HepG2 (cell line): ENCODE data around the gene TBC1D22A. TPM values are rescaled to one million over a fixed set of nuclear protein-coding genes. Genes with fewer than 3 reads are reported as not detected.

Experiments used
- ATAC-seq: fragments of 200-7000 bp; cut with Tn5 transposase; 3 replicates; pipeline ENCODE4 v1.9.1; 2020; ENCODE audit warnings: mild to moderate bottlenecking, moderate library complexity
- BruUV-seq: library from RNA; stranded (reverse); fragments of 400-500 nt; replicated peaks from 2 replicates; lab custom pipeline; 2021; lab: Mats Ljungman, UMichigan
- CTCF ChIA-PET: fragments of 300-600 bp; formaldehyde crosslinking; extraction: SDS; loops from one replicate; lab custom pipeline; 2021; ENCODE audit warnings: low total read pairs, inconsistent platforms, low intra/inter-chr PET ratio; lab: Yijun Ruan, JAX
- POLR2A ChIA-PET: fragments of 350-600 bp; sonication (Branson Sonifier 250); formaldehyde crosslinking; loops from one replicate; lab custom pipeline; 2020; ENCODE audit warnings: antibody characterized with exemption, inconsistent platforms; lab: Yijun Ruan, JAX
- DNase-seq: peaks from one replicate; pipeline ENCODE4 v3.0.0-alpha.2; 2015; ENCODE audit warnings: low spot score
- FAIRE-seq: peaks from 3 replicates; lab custom pipeline; 2011; peaks lifted over from hg19 to GRCh38; lab: Jason Lieb, UNC
- H2AFZ ChIP-seq: one replicate; pipeline ENCODE4 v1.6.1; 2011; ENCODE audit warnings: low read length, inconsistent platforms
- H3K27ac ChIP-seq: fragments of 300-600 bp; 3 replicates; pipeline ENCODE4 v1.8.0; 2011; ENCODE audit warnings: mixed run types, mild to moderate bottlenecking, mixed read lengths, low read length, inconsistent platforms; ENCODE audit not compliant: insufficient read depth; ENCODE audit errors: extremely low read length
- H3K27me3 ChIP-seq, 2 experiments: fragments of 200-600 bp in 1 of 2; 2 replicates in 1 of 2; 3 replicates in 1 of 2; pipeline versions ENCODE4 v1.6.0 to v1.8.0; 2011; ENCODE audit warnings: low read length in 2 of 2, mild to moderate bottlenecking in 2 of 2, moderate library complexity in 2 of 2, inconsistent platforms in 1 of 2; ENCODE audit not compliant: insufficient read depth in 2 of 2, control insufficient read depth in 1 of 2
- H3K36me3 ChIP-seq, 2 experiments: fragments of 200-600 bp in 1 of 2; replicated peaks in 1 of 2; 2 replicates in 1 of 2; 3 replicates in 1 of 2; pipeline versions ENCODE4 v1.5.1 to v1.8.0; 2011; ENCODE audit warnings: low read length in 2 of 2, inconsistent platforms in 1 of 2; ENCODE audit not compliant: insufficient read depth in 2 of 2, control insufficient read depth in 1 of 2
- H3K4me1 ChIP-seq: 2 replicates; pipeline ENCODE4 v1.5.1; 2012; ENCODE audit warnings: low read length, inconsistent platforms; ENCODE audit not compliant: insufficient read depth
- H3K4me2 ChIP-seq: 2 replicates; pipeline ENCODE4 v1.6.0; 2011; ENCODE audit warnings: low read depth, low read length, inconsistent platforms
- H3K4me3 ChIP-seq, 3 experiments: fragments of 200-600 bp in 1 of 3; sonication (generic), shearing (Covaris generic) in 1 of 3; replicated peaks in 1 of 3; 2 replicates each; pipeline ENCODE4 v1.5.1; 2011 to 2016; ENCODE audit warnings: low read length in 3 of 3, inconsistent platforms in 2 of 3, low read depth in 2 of 3, mild to moderate bottlenecking in 2 of 3, control low read depth in 1 of 3, mixed read lengths in 1 of 3; ENCODE audit not compliant: insufficient read depth in 1 of 3
- H3K79me2 ChIP-seq: one replicate; pipeline ENCODE4 v1.6.1; 2011; ENCODE audit warnings: low read length, inconsistent platforms; ENCODE audit not compliant: insufficient read depth
- H3K9ac ChIP-seq: 2 replicates; pipeline ENCODE4 v1.6.0; 2011; ENCODE audit warnings: mild to moderate bottlenecking, low read depth, low read length, inconsistent platforms; ENCODE audit not compliant: insufficient read depth
- H3K9me3 ChIP-seq: 2 replicates; pipeline ENCODE4 v1.5.1; 2012; ENCODE audit warnings: mild to moderate bottlenecking, low read length
- H4K20me1 ChIP-seq: 2 replicates; pipeline ENCODE4 v1.6.0; 2011; ENCODE audit warnings: inconsistent platforms, mild to moderate bottlenecking, low read length, moderate library complexity; ENCODE audit not compliant: insufficient read depth
- GLMP ChIP-seq: sonication (generic); formaldehyde crosslinking; IDR thresholded peaks from 2 replicates; pipeline ENCODE4 v1.9.0; 2021; ENCODE audit warnings: missing genetic modification reagents, mild to moderate bottlenecking, borderline replicate concordance
- MAFK ChIP-seq, 2 experiments: IDR thresholded peaks in 1 of 2; conservative IDR thresholded peaks in 1 of 2; 2 replicates each; pipeline ENCODE4 v1.6.1; 2011; ENCODE audit warnings: improper control_type of control experiment in 2 of 2, low read length in 2 of 2
- ZBTB40 ChIP-seq, 2 experiments: fragments of 450-650 bp in 1 of 2; sonication (generic) in 1 of 2; formaldehyde crosslinking in 1 of 2; IDR thresholded peaks; 2 replicates each; pipeline versions ENCODE4 v1.6.1 to v1.8.0; 2016 to 2022; ENCODE audit warnings: antibody characterized with exemption in 1 of 2, mild to moderate bottlenecking in 1 of 2, missing genetic modification reagents in 1 of 2
- ZNF576 ChIP-seq: sonication (generic); formaldehyde crosslinking; IDR thresholded peaks from 2 replicates; pipeline ENCODE4 v1.4.0; 2020; ENCODE audit warnings: mild to moderate bottlenecking, missing genetic modification reagents
- WGBS: methylation state at CpG from one replicate; pipeline ENCODE4 v1.1.6; 2017; ENCODE audit warnings: low lambda C conversion rate; 5-methylcytosine and 5-hydroxymethylcytosine counted together
- in situ Hi-C: cut with HindIII; loops from 2 replicates; pipeline ENCODE4 v1.10.0; 2017; ENCODE audit warnings: low pct_unique_long_range_greater_than_20kb; ENCODE audit not compliant: extremely low pct_ligation_motif_present
- intact Hi-C: fragments of 100-400 bp; cut with micrococcal nuclease; formaldehyde crosslinking; loops from one replicate; pipeline ENCODE4 v1.10.0; 2022; ENCODE audit not compliant: unreplicated experiment
- polyA plus RNA-seq, 8 experiments: library from polyadenylated mRNA; depleted of rRNA in 3 of 8; stranded (reverse) in 7 of 8; unstranded in 1 of 8; fragments of >200 nt; fragmentation: Illumina TruSeq in 4 of 8; extraction: Trizol in 4 of 8; gene quantifications; 2 replicates each; pipeline versions ENCODE4 v1.2.1 to v1.2.3, GENCODE V29; 2011 to 2016; ENCODE audit warnings: low read depth in 4 of 8, missing spikeins in 1 of 8, mixed read lengths in 1 of 8; ENCODE audit not compliant: insufficient read depth in 1 of 8
- total RNA-seq, 5 experiments: library from RNA; depleted of rRNA; stranded (reverse); fragments of >200 nt; fragmentation: Illumina TruSeq; extraction: Trizol; gene quantifications; 2 replicates each; pipeline ENCODE4 v1.2.3, GENCODE V29; 2016; ENCODE audit warnings: low read depth in 1 of 5

Gene TBC1D22A
- total and polyA plus RNA-seq, 2 of the 13 experiments (the other 11 are each of a cell fraction or from before 2014, with no cell fraction given): 17.3 to 18.0 TPM

GRCh38 chr22:46876357-46876934 lies 114.0 kb downstream of the TBC1D22A start:
- peaks cover 6% of the 10 kb centered on the region for H3K9me3 ChIP-seq
- no peak for TF ChIP-seq ZNF576
- TF ChIP-seq MAFK (conservative IDR thresholded peaks at IDR 0.05 in 1 of 2, IDR thresholded peaks at IDR 0.05 in 1 of 2; ENCODE audit: low read length in 2 of 2): peak; percentile 7 to 48; a peak in 2 of 4 replicates
- DNase-seq (no peak), ATAC-seq (no peak), FAIRE-seq (no peak)
- no peak overlapping the region for H3K4me2 ChIP-seq
- no peak overlapping the region for H2AFZ ChIP-seq
- in situ Hi-C loops: no loop called here
- peaks cover 0 to 5% of the 10 kb centered on the region in 2 experiments; a peak in 3 of 5 replicates for H3K36me3 ChIP-seq
- H3K79me2 ChIP-seq: no peaks in the 10 kb centered on the region
- H3K27me3 ChIP-seq: no peaks in the 10 kb centered on the region
- 97% methylated on average over 4 of the region's 7 CpGs for WGBS
- no peak overlapping the region for H3K9ac ChIP-seq
- BruUV-seq: no TSS peak
- no peaks in the 10 kb centered on the region for H4K20me1 ChIP-seq
- intact Hi-C loops: no loop called here
- POLR2A ChIA-PET: no interaction called here
- H3K4me3 ChIP-seq: no peak overlapping the region
- H3K4me1 ChIP-seq: no peaks in the 10 kb centered on the region
- no peak overlapping the region for H3K27ac ChIP-seq
- CTCF ChIA-PET: no interaction called here

- Histone ChIP-seq H2AFZ (no peak overlapping the region), H3K4me3 (no peak overlapping the region), H3K9ac (no peak overlapping the region), H3K4me1 (no peaks in the 10 kb centered on the region), H3K27me3 (no peaks in the 10 kb centered on the region), H3K27ac (no peak overlapping the region), H4K20me1 (no peaks in the 10 kb centered on the region), H3K36me3 (peaks cover under 1 to 6% of the 10 kb centered on the region in 2 experiments; a peak in 3 of 5 replicates), H3K9me3 (no peaks in the 10 kb centered on the region), H3K79me2 (no peaks in the 10 kb centered on the region), H3K4me2 (no peak overlapping the region)
- WGBS: 91% methylated on average over 11 of the region's 11 CpGs
- CTCF ChIA-PET: no interaction called here
- POLR2A ChIA-PET: no interaction called here
- peak; percentile 27; the same call in 1 of the 3 replicates for ATAC-seq
- intact Hi-C loops: no loop called here
- FAIRE-seq: no peak
- in situ Hi-C loops: no loop called here
- no TSS peak for BruUV-seq
- DNase-seq: no peak
- TF ChIP-seq GLMP (no peak), ZBTB40 (IDR thresholded peaks at IDR 0.05) (no peak), ZBTB40 (CRISPR knock-in tag; IDR thresholded peaks at IDR 0.05) (no peak)
Measured at GRCh38 chr22:46878191-46878948, 115.9 kb downstream of the TBC1D22A start.
